ENCODE measurements around the gene S100PBP.
"Not testable (repeated sequence)": the region's sequence is repeated elsewhere in the genome, so short reads cannot be mapped to it uniquely, and the experiment has no call there.

S100PBP gene

DNA sequence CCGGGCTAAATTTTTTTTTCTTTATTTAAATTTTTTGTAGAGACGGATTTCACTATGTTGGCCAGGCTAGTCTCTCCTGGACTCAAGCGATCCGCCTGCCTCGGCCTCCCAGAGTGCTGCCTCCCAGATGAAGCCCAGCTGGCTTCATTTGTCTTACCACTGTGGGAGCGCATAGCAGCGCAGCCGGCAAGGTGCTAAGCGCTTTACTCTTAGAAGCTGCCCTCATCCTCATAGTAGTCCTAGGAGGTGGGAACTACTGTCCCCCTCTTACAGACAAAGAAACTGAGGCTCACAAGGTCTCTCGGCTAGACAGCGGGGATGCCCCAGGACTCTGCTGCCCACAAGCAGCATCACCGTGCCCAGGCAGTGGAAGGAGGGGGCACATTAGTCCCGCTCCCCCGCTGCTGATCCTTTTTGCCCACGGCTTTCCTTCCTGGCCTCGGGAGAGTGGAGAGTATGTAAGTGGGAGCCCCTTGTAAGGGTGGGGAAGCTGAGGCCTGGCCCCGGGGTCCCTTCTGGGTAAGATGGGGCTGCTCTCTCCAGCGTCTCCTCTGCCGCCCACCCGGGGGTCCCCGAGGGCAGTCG is 83.0 kb downstream of the S100PBP start:
- no peak for DNase-seq (ENCODE audit: extremely low read depth, low read depth)
- H3K4me3 ChIP-seq (replicated peaks; ENCODE audit: low read depth, low read length): peak overlapping the region; percentile 36
- TF ChIP-seq, protein P1, sequence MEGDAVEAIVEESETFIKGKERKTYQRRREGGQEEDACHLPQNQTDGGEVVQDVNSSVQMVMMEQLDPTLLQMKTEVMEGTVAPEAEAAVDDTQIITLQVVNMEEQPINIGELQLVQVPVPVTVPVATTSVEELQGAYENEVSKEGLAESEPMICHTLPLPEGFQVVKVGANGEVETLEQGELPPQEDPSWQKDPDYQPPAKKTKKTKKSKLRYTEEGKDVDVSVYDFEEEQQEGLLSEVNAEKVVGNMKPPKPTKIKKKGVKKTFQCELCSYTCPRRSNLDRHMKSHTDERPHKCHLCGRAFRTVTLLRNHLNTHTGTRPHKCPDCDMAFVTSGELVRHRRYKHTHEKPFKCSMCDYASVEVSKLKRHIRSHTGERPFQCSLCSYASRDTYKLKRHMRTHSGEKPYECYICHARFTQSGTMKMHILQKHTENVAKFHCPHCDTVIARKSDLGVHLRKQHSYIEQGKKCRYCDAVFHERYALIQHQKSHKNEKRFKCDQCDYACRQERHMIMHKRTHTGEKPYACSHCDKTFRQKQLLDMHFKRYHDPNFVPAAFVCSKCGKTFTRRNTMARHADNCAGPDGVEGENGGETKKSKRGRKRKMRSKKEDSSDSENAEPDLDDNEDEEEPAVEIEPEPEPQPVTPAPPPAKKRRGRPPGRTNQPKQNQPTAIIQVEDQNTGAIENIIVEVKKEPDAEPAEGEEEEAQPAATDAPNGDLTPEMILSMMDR (IDR thresholded peaks at IDR 0.05; ENCODE audit: low read depth, low read length, missing control alignments): no peak

DNA sequence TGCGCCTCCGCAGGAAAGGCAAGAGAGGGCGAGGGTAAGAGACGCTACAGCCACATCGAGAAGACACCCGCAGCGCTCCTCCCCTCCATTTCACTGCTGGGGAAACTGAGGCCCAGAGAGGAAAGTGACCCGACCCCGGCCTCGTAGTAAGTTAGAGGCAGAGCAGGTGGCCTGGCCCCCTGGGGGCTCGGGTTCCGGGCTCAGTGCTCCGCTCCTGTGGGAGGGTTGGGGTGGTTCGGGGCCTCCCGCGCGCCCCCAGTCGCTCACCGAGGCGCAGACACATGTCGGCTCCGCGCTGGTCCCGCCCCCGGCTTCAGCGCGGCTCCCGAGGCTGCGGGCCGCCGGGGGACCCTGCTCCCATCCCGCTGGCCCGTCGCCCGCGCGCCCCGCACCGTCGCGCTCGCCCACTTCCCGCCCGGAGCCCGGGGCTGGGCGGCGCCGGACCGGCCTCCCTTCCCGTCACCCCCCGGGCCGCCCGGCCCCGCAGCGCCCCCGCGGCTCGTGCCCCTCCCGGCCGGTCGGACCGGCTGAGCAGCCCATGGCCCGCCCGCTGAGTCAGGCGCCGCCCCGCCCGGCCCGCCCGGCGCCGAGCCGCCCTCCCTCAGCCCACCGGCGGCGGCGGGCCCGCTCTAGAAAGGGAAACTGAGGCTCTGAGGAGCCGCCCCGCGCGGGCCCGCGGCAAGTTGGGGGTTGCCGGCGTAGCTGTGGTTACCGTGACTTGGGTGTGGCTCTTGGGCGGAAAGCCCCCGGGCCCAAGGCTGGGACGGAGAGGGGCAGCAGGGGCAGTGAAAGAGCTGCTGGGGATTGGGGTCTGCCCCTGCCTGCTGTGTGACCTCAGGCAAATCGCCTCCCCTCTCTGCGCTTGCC is 83.7 kb downstream of the S100PBP start, which contains the start of gene TMEM54:
TSS of gene TMEM54 (minus strand) at position 434 of the 867 bp plus-strand sequence. CDS start at position 283, 151 bp downstream.
- TF ChIP-seq, protein P1 (IDR thresholded peaks at IDR 0.05; ENCODE audit: low read depth, low read length, missing control alignments): no peak
- H3K4me3 ChIP-seq (replicated peaks; ENCODE audit: low read depth, low read length): peak within 1 kb of the TSS; percentile 40
- DNase-seq (ENCODE audit: extremely low read depth, low read depth): no peak

DNA sequence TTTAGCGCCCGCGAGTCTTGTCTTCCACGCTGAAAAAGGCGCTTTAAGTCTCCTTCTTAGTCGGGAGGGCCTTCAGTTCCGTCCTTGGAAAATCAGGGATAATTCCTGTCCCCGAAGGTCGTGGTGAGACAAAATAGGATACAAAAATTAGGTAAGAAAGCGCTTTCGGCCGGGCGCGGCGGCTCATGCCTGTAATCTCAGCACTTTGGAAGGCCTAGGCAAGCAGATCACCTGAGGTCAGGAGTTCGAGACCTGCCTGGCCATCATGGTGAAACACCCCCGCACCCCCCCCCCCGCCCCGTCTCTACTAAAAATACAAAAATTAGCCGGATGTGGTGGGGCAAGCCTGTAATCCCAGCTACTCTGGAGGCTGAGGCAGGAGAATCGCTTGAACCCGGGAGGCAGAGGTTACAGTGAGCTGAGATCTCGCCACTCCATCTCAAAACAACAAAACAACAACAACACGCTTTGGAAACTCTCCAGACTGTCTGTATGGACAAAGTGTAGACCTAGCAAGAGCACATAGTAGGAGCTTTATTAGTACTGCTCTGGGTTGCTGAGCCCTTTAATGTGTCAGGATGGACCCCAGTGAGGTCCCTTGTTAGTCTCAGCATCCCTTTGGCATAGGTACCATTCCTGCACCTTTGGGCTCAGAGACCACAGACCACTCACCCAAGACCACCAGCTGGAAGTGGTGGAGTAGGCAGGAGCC is 84.5 kb downstream of the S100PBP start:
- H3K4me3 ChIP-seq (replicated peaks; ENCODE audit: low read depth, low read length): peak overlapping the region; percentile 40
- TF ChIP-seq, protein P1 (IDR thresholded peaks at IDR 0.05; ENCODE audit: low read depth, low read length, missing control alignments): no peak
- DNase-seq (ENCODE audit: extremely low read depth, low read depth): no peak

DNA sequence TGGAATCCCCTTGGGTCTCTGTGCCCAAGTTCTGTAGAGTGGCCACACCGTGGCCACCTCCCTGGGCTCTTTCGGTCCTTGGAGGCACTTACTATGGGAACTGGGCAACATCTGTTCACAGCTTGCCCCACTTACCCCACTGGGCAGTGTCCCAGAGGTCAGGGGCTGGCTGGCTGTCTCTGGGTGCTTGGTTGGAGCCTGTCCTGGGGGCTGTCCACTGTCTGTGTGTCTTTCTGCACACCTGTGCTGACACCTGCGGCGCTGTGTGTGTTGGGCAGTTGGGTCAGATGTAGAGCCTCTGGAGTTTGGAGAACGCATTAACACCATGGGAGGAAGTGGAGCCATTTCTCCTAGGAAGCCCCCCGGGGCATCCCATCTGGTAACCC is 85.1 kb downstream of the S100PBP start:
- TF ChIP-seq, protein P1 (IDR thresholded peaks at IDR 0.05; ENCODE audit: low read depth, low read length, missing control alignments): no peak
- H3K4me3 ChIP-seq (replicated peaks; ENCODE audit: low read depth, low read length): no peak overlapping the region
- DNase-seq (ENCODE audit: extremely low read depth, low read depth): no peak

DNA sequence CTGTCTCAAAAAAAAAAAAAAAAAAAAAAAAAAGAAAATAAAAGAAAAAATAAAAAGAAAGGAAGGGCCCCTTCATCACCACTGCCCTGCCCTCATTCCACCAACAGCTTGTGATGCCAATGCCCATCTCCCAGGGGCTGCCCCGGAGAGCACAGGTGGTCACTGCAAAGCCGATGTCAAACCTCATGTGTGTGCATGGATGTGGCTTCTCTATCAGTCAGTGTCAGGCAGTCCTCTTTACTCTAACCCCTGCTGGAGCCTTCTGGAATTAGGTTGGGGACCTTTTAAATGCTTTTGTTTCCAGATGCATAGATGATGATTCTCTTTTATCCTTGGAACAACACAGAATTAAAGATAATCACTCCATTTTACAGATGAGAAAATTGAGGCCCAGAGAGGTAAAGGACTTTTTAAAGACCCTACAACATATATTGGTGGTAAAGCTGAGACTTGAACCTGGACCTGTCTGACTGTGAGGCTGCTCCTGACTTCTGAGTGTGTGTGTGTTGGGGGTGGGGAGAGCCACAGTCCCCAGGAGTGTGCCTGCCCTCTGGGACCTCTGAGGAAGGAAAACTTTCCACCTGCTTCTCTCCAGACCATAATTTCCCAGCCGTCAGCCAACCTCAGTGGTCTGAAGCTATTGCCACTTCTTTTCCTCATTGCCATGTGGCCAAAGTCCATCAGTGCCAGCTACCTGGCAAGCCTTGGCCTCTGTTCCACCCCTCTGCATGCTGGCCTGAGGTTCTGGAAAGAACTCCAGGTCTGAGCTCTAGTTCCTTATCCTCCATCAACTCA is 86.7 kb downstream of the S100PBP start:
- TF ChIP-seq, protein P1 (IDR thresholded peaks at IDR 0.05; ENCODE audit: low read depth, low read length, missing control alignments): no peak
- H3K4me3 ChIP-seq (replicated peaks; ENCODE audit: low read depth, low read length): no peak overlapping the region
- no peak for DNase-seq (ENCODE audit: extremely low read depth, low read depth)

DNA sequence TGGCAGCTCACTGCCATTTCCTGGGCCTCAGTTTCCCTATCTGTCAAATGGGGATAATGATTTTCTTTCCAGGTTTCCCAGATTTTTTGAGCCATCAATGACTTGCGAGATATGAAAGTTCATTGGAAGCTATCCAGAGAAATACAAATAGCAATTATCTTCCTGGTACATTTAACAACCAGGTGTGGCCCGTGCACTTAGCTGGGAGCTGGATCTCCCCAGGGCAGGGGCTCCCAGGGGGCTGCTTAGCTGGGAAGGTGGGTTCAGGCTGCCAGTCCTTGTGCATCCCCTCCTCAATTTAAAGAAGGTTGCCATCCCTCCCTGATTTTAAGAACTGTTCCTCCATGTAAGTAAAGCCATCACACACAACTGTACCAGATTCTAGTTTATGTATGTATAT is 87.3 kb downstream of the S100PBP start:
- H3K4me3 ChIP-seq (replicated peaks; ENCODE audit: low read depth, low read length): no peak overlapping the region
- TF ChIP-seq, protein P1 (IDR thresholded peaks at IDR 0.05; ENCODE audit: low read depth, low read length, missing control alignments): no peak
- no peak for DNase-seq (ENCODE audit: extremely low read depth, low read depth)

DNA sequence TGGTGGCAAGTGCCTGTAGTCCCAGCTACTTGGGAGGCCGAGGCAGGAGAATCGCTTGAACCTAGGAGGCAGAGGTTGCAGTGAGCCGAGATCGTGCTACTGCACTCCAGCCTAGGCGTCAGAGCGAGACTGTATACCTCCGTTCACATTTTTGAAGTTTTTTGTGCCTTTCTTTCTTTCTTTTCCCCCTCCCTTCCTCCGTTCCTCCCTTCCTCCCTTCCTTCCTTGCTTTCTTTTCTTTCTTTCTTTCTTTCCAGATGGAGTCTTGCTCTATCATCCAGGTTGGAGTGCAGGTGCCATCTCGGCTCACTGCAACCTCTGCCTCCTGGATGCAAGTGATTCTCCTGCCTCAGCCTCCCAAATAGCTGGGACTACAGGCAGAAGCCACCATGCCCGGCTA is 88.1 kb downstream of the S100PBP start:
- not testable (repeated sequence) for DNase-seq (ENCODE audit: extremely low read depth, low read depth); H3K4me3 ChIP-seq (replicated peaks; ENCODE audit: low read depth, low read length)
